ENCODE measurements around the gene HSPB9. TPM values are rescaled to one million over a fixed set of nuclear protein-coding genes. Genes with fewer than 3 reads are reported as not detected.

HSPB9 gene
- polyA plus RNA-seq, 1 donor from 2014 or later, result not detected

DNA sequence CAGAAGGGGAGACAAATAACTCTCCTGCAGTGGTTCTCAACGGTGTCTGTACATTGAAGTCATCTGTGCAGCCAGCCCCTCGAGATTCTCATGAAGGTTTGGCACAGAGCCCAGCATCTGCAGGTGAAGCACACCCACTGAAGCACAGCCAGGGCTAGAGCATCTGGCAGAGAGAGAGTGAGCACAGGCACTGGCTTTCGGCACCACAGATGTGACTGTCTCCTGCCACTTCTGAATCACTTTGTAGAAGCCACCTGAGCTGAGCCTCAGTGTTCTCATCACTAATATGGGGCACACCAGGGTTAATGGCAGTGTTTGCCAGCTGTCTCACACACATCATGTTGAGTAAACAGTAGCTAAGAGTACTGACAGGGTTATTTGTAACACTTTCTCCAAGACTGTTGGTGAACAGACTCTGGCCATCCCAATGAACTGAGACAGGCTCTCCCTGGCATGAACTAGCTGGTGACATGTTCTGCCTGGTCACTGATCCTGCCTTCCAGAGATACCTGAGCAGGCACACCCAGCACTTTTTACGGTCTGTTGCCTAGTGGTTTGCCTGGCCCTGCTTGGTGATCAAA, 10.9 kb downstream of the HSPB9 start:
- H3K4me2 ChIP-seq (ENCODE audit: low read length), result no peak overlapping the region
- H3K79me2 ChIP-seq (replicated peaks; ENCODE audit: insufficient read depth, low read length), result no peaks in the 10 kb centered on the region
- H3K9me3 ChIP-seq (ENCODE audit: low read length), result no peaks in the 10 kb centered on the region
- no peaks in the 10 kb centered on the region for H3K36me3 ChIP-seq (ENCODE audit: insufficient read depth, low read length)
- no peaks in the 10 kb centered on the region for H3K9me2 ChIP-seq (ENCODE audit: insufficient read depth, low read length)
- no peak overlapping the region for H2AFZ ChIP-seq (ENCODE audit: low read depth, low read length)
- no peaks in the 10 kb centered on the region for H3F3A ChIP-seq (ENCODE audit: insufficient read depth, low read length, poor library complexity, severe bottlenecking)
- H3K27ac ChIP-seq (ENCODE audit: low read length), result no peak overlapping the region
- H3K9ac ChIP-seq (ENCODE audit: low read length), result no peak overlapping the region
- H3K4me3 ChIP-seq (ENCODE audit: low read length), result no peak overlapping the region
- H3K27me3 ChIP-seq (ENCODE audit: insufficient read depth, low read depth, low read length), result no peaks in the 10 kb centered on the region
- TF ChIP-seq, protein P1, sequence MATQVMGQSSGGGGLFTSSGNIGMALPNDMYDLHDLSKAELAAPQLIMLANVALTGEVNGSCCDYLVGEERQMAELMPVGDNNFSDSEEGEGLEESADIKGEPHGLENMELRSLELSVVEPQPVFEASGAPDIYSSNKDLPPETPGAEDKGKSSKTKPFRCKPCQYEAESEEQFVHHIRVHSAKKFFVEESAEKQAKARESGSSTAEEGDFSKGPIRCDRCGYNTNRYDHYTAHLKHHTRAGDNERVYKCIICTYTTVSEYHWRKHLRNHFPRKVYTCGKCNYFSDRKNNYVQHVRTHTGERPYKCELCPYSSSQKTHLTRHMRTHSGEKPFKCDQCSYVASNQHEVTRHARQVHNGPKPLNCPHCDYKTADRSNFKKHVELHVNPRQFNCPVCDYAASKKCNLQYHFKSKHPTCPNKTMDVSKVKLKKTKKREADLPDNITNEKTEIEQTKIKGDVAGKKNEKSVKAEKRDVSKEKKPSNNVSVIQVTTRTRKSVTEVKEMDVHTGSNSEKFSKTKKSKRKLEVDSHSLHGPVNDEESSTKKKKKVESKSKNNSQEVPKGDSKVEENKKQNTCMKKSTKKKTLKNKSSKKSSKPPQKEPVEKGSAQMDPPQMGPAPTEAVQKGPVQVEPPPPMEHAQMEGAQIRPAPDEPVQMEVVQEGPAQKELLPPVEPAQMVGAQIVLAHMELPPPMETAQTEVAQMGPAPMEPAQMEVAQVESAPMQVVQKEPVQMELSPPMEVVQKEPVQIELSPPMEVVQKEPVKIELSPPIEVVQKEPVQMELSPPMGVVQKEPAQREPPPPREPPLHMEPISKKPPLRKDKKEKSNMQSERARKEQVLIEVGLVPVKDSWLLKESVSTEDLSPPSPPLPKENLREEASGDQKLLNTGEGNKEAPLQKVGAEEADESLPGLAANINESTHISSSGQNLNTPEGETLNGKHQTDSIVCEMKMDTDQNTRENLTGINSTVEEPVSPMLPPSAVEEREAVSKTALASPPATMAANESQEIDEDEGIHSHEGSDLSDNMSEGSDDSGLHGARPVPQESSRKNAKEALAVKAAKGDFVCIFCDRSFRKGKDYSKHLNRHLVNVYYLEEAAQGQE (IDR thresholded peaks at IDR 0.05; ENCODE audit: borderline replicate concordance), result no peak
- TF ChIP-seq EZH2 (IDR thresholded peaks at IDR 0.05; ENCODE audit: borderline replicate concordance, insufficient read depth, low read length, poor library complexity, severe bottlenecking), result no peak
- TF ChIP-seq EP300 (conservative IDR thresholded peaks at IDR 0.05; ENCODE audit: poor library complexity, severe bottlenecking), result no peak
- no peak for TF ChIP-seq CTCF (IDR thresholded peaks at IDR 0.05; ENCODE audit: poor library complexity, severe bottlenecking)
- no peak for TF ChIP-seq SMC3 (conservative IDR thresholded peaks at IDR 0.05; ENCODE audit: poor library complexity)
- no peak for TF ChIP-seq MXI1 (conservative IDR thresholded peaks at IDR 0.05; ENCODE audit: poor library complexity, severe bottlenecking)
- no peak for TF ChIP-seq RAD21 (conservative IDR thresholded peaks at IDR 0.05)
- TF ChIP-seq TAF1 (IDR thresholded peaks at IDR 0.05; ENCODE audit: low read depth), result no peak
- no peak for TF ChIP-seq POLR2AphosphoS5 (IDR thresholded peaks at IDR 0.05)
- no peaks in the 10 kb centered on the region for H4K20me1 ChIP-seq (ENCODE audit: insufficient read depth)

- Histone ChIP-seq H2AFZ (ENCODE audit: low read depth, low read length) (no peak overlapping the region), H3K4me3 (ENCODE audit: low read length) (no peak overlapping the region), H3K79me2 (replicated peaks; ENCODE audit: insufficient read depth, low read length) (no peaks in the 10 kb centered on the region), H4K20me1 (ENCODE audit: insufficient read depth) (no peaks in the 10 kb centered on the region), H3K9me2 (ENCODE audit: insufficient read depth, low read length) (no peaks in the 10 kb centered on the region), H3K36me3 (ENCODE audit: insufficient read depth, low read length) (no peaks in the 10 kb centered on the region), H3F3A (ENCODE audit: insufficient read depth, low read length, poor library complexity, severe bottlenecking) (no peaks in the 10 kb centered on the region), H3K9me3 (ENCODE audit: low read length) (no peaks in the 10 kb centered on the region), H3K27ac (ENCODE audit: low read length) (no peak overlapping the region), H3K4me2 (ENCODE audit: low read length) (no peak overlapping the region), H3K9ac (ENCODE audit: low read length) (no peak overlapping the region), H3K27me3 (ENCODE audit: insufficient read depth, low read depth, low read length) (no peaks in the 10 kb centered on the region)
- TF ChIP-seq RAD21 (conservative IDR thresholded peaks at IDR 0.05) (no peak), EZH2 (IDR thresholded peaks at IDR 0.05; ENCODE audit: borderline replicate concordance, insufficient read depth, low read length, poor library complexity, severe bottlenecking) (no peak), SMC3 (conservative IDR thresholded peaks at IDR 0.05; ENCODE audit: poor library complexity) (no peak), EP300 (conservative IDR thresholded peaks at IDR 0.05; ENCODE audit: poor library complexity, severe bottlenecking) (no peak), MXI1 (conservative IDR thresholded peaks at IDR 0.05; ENCODE audit: poor library complexity, severe bottlenecking) (no peak), TAF1 (IDR thresholded peaks at IDR 0.05; ENCODE audit: low read depth) (no peak), POLR2AphosphoS5 (IDR thresholded peaks at IDR 0.05) (no peak), CTCF (IDR thresholded peaks at IDR 0.05; ENCODE audit: poor library complexity, severe bottlenecking) (no peak)
- TF ChIP-seq, protein P1 (IDR thresholded peaks at IDR 0.05; ENCODE audit: borderline replicate concordance), result no peak
These were observed 12.5 kb downstream of the HSPB9 start for GRCh38 chr17:42135151-42135550.

Measured in neural cell (in vitro differentiated cells).